ENCODE measurements around the gene PHLDB1.

DNA sequence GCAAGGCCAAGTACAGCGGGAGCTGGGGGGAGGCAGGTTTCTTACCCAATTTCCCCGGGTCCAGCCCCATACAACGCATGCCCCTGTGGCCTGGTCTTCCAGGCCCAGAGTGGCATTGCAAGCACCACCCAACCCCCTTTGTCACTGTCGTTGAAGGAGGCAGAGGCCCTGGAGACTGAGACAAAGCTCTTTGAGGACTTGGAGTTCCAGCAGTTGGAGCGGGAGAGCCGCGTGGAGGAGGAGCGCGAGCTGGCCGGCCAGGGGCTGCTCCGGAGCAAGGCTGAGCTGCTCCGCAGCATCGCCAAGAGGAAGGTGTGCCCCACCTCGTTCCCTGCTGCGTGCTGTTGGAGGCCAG, 27.8 kb downstream of the PHLDB1 start:
- TF ChIP-seq, protein P1, sequence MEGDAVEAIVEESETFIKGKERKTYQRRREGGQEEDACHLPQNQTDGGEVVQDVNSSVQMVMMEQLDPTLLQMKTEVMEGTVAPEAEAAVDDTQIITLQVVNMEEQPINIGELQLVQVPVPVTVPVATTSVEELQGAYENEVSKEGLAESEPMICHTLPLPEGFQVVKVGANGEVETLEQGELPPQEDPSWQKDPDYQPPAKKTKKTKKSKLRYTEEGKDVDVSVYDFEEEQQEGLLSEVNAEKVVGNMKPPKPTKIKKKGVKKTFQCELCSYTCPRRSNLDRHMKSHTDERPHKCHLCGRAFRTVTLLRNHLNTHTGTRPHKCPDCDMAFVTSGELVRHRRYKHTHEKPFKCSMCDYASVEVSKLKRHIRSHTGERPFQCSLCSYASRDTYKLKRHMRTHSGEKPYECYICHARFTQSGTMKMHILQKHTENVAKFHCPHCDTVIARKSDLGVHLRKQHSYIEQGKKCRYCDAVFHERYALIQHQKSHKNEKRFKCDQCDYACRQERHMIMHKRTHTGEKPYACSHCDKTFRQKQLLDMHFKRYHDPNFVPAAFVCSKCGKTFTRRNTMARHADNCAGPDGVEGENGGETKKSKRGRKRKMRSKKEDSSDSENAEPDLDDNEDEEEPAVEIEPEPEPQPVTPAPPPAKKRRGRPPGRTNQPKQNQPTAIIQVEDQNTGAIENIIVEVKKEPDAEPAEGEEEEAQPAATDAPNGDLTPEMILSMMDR (IDR thresholded peaks at IDR 0.05; ENCODE audit: low read depth, low read length, poor library complexity, severe bottlenecking), result no peak
- TF ChIP-seq EZH2phosphoT487 (IDR thresholded peaks at IDR 0.05; ENCODE audit: borderline replicate concordance, low read length), result no peak
